ENCODE results near the gene LRRC25. TPM values are rescaled to one million over a fixed set of nuclear protein-coding genes. Genes with fewer than 3 reads are reported as not detected.
"Not testable (repeated sequence)": the region's sequence is repeated elsewhere in the genome, so short reads cannot be mapped to it uniquely, and the experiment has no call there.

LRRC25 gene
- total RNA-seq, 2 donors from 2014 or later: 1.6 to 5.5 TPM

- H3K4me1 ChIP-seq (replicated peaks): peaks cover 14% of the 10 kb centered on the region
- no peak for TF ChIP-seq POLR2AphosphoS5 (IDR thresholded peaks at IDR 0.05)
- TF ChIP-seq, protein P1, sequence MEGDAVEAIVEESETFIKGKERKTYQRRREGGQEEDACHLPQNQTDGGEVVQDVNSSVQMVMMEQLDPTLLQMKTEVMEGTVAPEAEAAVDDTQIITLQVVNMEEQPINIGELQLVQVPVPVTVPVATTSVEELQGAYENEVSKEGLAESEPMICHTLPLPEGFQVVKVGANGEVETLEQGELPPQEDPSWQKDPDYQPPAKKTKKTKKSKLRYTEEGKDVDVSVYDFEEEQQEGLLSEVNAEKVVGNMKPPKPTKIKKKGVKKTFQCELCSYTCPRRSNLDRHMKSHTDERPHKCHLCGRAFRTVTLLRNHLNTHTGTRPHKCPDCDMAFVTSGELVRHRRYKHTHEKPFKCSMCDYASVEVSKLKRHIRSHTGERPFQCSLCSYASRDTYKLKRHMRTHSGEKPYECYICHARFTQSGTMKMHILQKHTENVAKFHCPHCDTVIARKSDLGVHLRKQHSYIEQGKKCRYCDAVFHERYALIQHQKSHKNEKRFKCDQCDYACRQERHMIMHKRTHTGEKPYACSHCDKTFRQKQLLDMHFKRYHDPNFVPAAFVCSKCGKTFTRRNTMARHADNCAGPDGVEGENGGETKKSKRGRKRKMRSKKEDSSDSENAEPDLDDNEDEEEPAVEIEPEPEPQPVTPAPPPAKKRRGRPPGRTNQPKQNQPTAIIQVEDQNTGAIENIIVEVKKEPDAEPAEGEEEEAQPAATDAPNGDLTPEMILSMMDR (IDR thresholded peaks at IDR 0.05): no peak
- no peak for TF ChIP-seq POLR2A (IDR thresholded peaks at IDR 0.05)
- WGBS: 21% methylated on average over 11 of the region's 11 CpGs
- H3K4me3 ChIP-seq: no peak overlapping the region
- H3K27me3 ChIP-seq (replicated peaks; ENCODE audit: insufficient read depth): no peaks in the 10 kb centered on the region
- H3K27ac ChIP-seq: peak overlapping the region; percentile 77 to 82
- no peak for DNase-seq (ENCODE audit: low spot score)
- intact Hi-C loops (cut with DNase I): loop anchor here (5.0 to 10.0 kb wide), 2 partner anchors 137 to 210 kb away; partner anchors contain the start of gene RAB3A
- no peaks in the 10 kb centered on the region for H3K36me3 ChIP-seq
- H3K9me3 ChIP-seq: no peaks in the 10 kb centered on the region
Observed at GRCh38 chr19:18414504-18415177, 17.2 kb upstream of the LRRC25 start.

GRCh38 chr19:18412610-18413239 lies 15.3 kb upstream of the LRRC25 start:
- Histone ChIP-seq H3K4me3 (no peak overlapping the region), H3K9me3 (no peaks in the 10 kb centered on the region), H3K36me3 (no peaks in the 10 kb centered on the region), H3K27ac (no peak overlapping the region), H3K27me3 (replicated peaks; ENCODE audit: insufficient read depth) (no peaks in the 10 kb centered on the region), H3K4me1 (replicated peaks) (peaks cover 7% of the 10 kb centered on the region)
- no peak for TF ChIP-seq POLR2A (IDR thresholded peaks at IDR 0.05)
- TF ChIP-seq, protein P1 (IDR thresholded peaks at IDR 0.05): no peak
- no peak for TF ChIP-seq POLR2AphosphoS5 (IDR thresholded peaks at IDR 0.05)
- 80% methylated on average over 16 of the region's 16 CpGs for WGBS
- intact Hi-C loops (cut with DNase I): loop anchor here (10.0 kb wide), 1 partner anchor 208 kb away; the partner anchor contains the start of gene RAB3A
- DNase-seq (ENCODE audit: low spot score): no peak

DNA sequence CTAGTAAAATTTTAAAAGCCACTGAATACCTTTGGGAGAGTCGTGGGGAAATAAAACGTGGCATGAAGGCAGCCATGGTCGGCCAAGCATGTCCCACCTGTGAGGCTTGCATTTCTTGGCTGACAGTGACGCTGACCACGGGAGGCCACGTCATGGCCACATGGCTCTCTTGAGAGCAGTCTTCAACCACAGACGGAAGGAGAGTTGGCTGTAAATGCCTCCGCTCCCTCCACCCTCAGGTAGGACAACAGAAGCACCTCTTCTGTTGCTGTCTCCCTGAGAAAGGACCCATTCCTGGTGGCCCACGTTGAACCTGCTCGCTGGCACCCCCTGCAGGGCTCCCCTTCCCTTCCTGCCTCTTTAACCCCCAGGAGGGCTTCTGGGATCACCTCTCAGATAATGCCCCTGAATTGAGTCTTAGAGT lies 10.6 kb upstream of the LRRC25 start:
- intact Hi-C loops (cut with DNase I): no loop called here
- no peak overlapping the region for H3K4me3 ChIP-seq
- H3K9me3 ChIP-seq: no peaks in the 10 kb centered on the region
- H3K36me3 ChIP-seq: no peaks in the 10 kb centered on the region
- no peak for DNase-seq (ENCODE audit: low spot score)
- TF ChIP-seq POLR2A (IDR thresholded peaks at IDR 0.05): no peak
- TF ChIP-seq, protein P1 (IDR thresholded peaks at IDR 0.05): peak in 3 of 4 experiments; percentile 20 to 55 (median 39)
- no peaks in the 10 kb centered on the region for H3K4me1 ChIP-seq (replicated peaks)
- no peaks in the 10 kb centered on the region for H3K27me3 ChIP-seq (replicated peaks; ENCODE audit: insufficient read depth)
- H3K27ac ChIP-seq: no peak overlapping the region
- 35% methylated on average over 10 of the region's 10 CpGs for WGBS

GRCh38 chr19:18406749-18407148 lies 9.3 kb upstream of the LRRC25 start:
- intact Hi-C loops (cut with DNase I): no loop called here
- no peak for TF ChIP-seq POLR2AphosphoS5 (IDR thresholded peaks at IDR 0.05)
- no peak for TF ChIP-seq POLR2A (IDR thresholded peaks at IDR 0.05)
- TF ChIP-seq, protein P1 (IDR thresholded peaks at IDR 0.05): no peak
- no peaks in the 10 kb centered on the region for H3K36me3 ChIP-seq
- peaks cover 3% of the 10 kb centered on the region for H3K4me1 ChIP-seq (replicated peaks)
- 97% methylated on average over 9 of the region's 9 CpGs for WGBS
- H3K27ac ChIP-seq: no peak overlapping the region
- DNase-seq (ENCODE audit: low spot score): no peak
- no peaks in the 10 kb centered on the region for H3K27me3 ChIP-seq (replicated peaks; ENCODE audit: insufficient read depth)
- H3K9me3 ChIP-seq: no peaks in the 10 kb centered on the region
- no peak overlapping the region for H3K4me3 ChIP-seq

DNA sequence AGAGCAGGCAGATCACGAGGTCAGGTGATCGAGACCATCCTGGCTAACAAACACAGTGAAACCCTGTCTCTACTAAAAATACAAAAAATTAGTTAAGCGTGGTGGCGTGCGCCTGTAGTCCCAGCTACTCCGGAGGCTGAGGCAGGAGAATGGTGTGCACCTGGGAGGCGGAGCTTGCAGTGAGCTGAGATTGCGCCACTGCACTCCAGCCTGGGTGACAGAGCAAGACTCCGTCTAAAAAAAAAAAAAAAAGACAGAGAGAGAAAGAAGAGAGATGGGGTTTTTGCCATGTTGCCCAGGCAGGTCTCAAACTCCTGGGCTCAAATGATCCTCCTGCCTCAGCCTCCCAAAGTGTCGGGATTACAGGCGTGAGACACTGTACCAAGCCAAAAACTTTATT lies 8.3 kb upstream of the LRRC25 start:
- H3K36me3 ChIP-seq; intact Hi-C loops (cut with DNase I); H3K4me1 ChIP-seq (replicated peaks); DNase-seq (ENCODE audit: low spot score); H3K4me3 ChIP-seq; H3K27me3 ChIP-seq (replicated peaks; ENCODE audit: insufficient read depth); H3K9me3 ChIP-seq; H3K27ac ChIP-seq: not testable (repeated sequence)
- 84% methylated on average over 11 of the region's 11 CpGs for WGBS

DNA sequence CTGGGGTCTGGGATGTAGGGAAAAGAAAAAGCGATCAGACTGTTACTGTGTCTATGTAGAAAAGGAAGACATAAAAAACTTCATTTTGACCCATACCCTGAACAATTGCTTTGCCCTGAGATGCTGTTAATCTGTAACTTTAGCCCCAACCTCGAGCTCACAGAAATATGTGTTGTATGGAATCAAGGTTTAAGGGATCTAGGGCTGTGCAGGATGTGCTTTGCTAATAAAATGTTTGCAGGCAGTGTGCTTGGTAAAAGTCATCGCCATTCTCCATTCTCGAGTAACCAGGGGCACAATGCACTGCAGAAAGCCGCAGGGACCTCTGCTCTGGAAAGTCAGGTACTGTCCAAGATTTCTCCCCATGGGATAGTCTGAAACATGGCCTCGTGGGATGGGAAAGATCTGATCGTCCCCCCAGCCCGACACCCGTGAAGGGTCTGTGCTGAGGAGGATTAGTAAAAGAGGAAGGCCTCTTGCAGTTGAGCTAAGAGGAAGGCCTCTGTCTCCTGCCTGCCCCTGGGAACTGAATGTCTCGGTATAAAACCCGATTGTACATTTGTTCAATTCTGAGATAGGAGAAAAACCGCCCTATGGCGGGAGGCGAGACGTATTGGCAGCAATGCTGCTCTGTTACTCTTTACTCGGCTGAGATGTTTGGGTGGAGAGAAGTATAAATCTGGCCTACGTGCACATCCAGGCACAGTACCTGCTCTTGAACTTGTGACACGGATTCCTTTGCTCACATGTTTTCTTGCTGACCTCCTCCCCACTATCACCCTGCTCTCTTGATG lies 5.2 kb upstream of the LRRC25 start:
- H3K27me3 ChIP-seq (replicated peaks; ENCODE audit: insufficient read depth); H3K36me3 ChIP-seq; intact Hi-C loops (cut with DNase I); H3K4me3 ChIP-seq; H3K4me1 ChIP-seq (replicated peaks); H3K9me3 ChIP-seq; DNase-seq (ENCODE audit: low spot score); H3K27ac ChIP-seq: not testable (repeated sequence)
- 67% methylated on average over 18 of the region's 18 CpGs for WGBS

All from prostate gland (tissue), 2 donors.